GM19099 (cell line): Measurements from ENCODE around the gene LAMA2.

Experiments used
- POLR2A ChIP-seq: IDR thresholded peaks from 3 replicates; pipeline ENCODE4 v1.6.1; 2011; ENCODE audit warnings: low read depth; ENCODE audit not compliant: insufficient read length; ENCODE audit errors: extremely low read depth

LAMA2 gene

GRCh38 chr6:129504456-129504855 lies 621.5 kb downstream of the LAMA2 start:
- TF ChIP-seq POLR2A = no peak

- TF ChIP-seq POLR2A = no peak
Measured at GRCh38 chr6:129507059-129507807, 624.3 kb downstream of the LAMA2 start.

GRCh38 chr6:129507846-129508245 lies 624.9 kb downstream of the LAMA2 start:
- TF ChIP-seq POLR2A = no peak

DNA sequence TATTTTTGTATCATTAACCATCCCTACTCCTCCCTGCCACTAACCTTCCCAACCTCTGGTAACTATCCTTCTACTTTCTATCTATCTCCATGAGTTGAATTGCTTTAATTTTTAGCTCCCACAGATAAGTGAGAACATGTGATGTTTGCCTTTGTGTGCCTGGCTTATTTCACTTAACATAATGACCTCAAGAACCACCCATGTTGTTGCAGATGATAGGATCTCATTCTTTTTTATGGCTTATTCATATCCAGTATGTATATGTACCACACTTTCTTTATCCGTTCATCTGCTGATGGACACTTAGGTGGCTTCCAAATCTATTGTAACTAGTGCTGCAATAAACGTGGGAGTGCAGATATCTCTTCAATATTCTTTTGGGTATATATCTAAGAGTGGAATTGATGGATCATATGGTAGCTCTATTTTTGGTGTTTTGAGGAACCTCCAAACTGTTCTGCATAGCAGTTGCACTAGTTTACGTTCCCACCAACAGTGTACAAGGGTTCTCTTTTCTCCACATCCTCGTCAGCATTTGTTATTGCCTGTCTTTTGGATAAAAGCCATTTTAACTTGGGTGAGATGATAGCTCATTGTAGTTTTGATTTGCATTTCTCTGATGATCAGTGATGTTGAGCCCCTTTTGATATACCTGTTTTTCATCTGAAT lies 625.7 kb downstream of the LAMA2 start:
- no peak for TF ChIP-seq POLR2A

- TF ChIP-seq POLR2A = no peak
Measured at GRCh38 chr6:129510950-129511349, 628.0 kb downstream of the LAMA2 start.

- no peak for TF ChIP-seq POLR2A
Measured at GRCh38 chr6:129513471-129513870, 630.5 kb downstream of the LAMA2 start.

- TF ChIP-seq POLR2A = no peak
Measured at GRCh38 chr6:129515004-129515403, 632.1 kb downstream of the LAMA2 start.

GRCh38 chr6:129516005-129516404 lies 633.1 kb downstream of the LAMA2 start:
- no peak for TF ChIP-seq POLR2A

DNA sequence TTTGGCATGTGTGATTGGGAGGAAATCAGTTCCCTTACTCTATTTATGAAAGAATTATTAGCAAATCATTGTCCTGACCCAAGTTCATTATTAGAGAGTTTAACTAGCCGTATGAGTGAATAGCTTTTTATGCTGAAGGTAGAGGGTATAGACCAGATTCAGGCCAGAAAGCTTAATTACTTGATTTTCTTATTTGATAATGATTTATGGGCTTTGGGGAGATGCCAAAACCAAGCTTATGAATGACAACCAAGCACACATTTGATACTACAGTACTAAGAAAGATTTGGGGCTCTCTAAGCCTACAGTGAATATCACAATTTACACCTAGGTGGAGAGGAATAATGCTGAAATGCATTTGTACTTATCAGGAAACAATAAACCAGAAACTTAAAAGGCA lies 633.8 kb downstream of the LAMA2 start:
- TF ChIP-seq POLR2A = no peak

- TF ChIP-seq POLR2A = no peak
Measured at GRCh38 chr6:129517288-129517687, 634.4 kb downstream of the LAMA2 start.

DNA sequence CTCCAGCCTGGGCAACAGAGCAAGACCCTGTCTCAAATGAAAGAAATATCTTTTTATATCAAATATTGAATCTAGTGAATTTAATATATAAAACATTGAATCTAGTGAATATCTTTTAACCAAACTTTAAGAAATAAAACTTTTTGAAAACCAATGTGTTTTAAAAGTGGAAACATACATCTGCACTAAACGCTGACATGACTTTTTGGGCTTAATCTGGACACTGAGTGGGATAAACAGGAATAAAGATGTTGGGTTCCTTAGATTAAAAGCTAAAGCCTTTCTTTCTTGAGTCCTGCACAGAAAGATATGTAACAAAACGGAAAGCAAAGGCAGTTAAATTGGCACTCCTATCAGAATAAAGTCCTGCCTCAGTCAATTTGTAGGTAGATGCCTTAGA lies 636.8 kb downstream of the LAMA2 start:
- no peak for TF ChIP-seq POLR2A

GRCh38 chr6:129521946-129522345 lies 639.0 kb downstream of the LAMA2 start:
- TF ChIP-seq POLR2A = no peak

DNA sequence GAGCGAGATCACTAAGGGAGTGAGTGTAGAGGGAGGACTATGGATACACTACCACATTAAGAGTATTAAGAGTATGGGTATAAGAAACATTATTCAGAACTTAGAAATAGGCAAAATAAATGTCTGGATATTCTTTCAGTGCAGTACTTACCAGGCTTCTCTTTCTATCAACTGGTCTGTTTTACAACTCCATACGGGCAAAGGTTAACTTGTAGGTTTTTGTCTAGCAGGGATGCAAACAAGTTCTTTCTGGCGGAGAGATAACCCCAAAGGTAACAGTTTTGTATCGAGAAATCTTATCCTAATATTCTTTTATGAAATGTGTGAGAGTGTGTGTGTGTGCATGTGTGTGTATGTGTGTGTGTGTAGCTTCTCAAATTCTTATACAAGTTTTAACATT lies 640.9 kb downstream of the LAMA2 start:
- no peak for TF ChIP-seq POLR2A

DNA sequence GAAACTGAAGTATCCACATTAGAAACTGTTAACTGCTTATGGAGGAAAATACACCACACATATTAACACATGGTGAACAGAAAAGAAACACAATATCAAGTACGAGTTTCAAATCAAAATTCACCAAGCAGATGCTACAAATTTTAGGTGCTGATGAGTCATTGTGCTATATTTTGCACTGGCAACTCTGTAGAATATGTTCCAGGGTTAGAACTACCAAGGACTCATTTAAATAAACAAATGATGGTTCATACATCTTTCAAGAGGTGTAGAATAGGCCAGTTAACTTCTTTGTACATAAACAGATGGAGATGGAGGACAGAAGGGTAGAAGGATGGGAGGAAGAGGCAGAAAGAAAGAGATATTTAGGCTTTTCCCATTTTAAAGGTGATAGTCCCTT lies 642.1 kb downstream of the LAMA2 start:
- no peak for TF ChIP-seq POLR2A

DNA sequence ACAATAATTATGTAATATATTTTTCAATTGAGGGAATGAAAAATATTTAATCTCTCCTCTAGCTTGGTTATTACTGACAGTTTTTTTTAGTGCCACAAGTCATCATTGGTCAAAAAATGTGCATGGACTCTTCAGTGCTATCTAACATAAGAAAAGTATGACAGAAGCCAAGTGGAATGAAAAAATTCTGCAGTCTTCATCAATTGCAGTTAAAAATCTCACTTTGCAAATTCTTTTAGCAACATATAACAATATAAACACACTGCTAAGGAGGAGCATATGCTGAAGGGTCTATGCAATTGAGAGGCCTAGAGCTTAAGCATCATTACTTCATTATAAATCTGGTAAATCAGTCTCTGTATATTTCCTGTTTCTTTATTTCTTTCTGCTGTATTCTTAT lies 652.0 kb downstream of the LAMA2 start:
- no peak for TF ChIP-seq POLR2A

DNA sequence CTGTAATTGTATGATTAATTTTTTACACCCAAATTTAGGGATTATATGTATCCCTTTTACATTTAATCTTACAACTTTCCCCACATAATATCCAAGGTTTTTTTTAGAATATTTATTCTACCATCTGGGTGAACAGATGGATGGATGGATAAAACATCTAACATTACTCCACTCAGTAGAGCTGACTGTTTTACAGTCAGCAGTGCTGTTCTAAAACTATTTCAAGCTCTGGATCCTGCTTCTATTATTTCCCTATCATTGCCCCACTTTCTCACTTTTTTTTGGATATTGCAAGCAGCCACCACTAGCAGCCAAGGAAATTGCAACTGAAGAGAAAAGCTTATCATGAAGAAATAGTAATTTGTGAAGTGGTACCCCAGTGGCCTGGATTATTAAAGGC lies 653.3 kb downstream of the LAMA2 start:
- TF ChIP-seq POLR2A = no peak
